GM18858 (cell line): ENCODE measurements around the gene MAMDC2.

ENCODE experiments used
- ATAC-seq: cut with Tn5 transposase; IDR thresholded peaks from one replicate; pipeline ENCODE4 v1.9.1; 2021; ENCODE audit not compliant: unreplicated experiment

MAMDC2 gene

GRCh38 chr9:70060883-70061507 lies 17.3 kb downstream of the MAMDC2 start:
- ATAC-seq = peak; percentile 94

- ATAC-seq = no peak
Measured at GRCh38 chr9:70061776-70062175, 18.1 kb downstream of the MAMDC2 start.

GRCh38 chr9:70064496-70064895 lies 20.8 kb downstream of the MAMDC2 start:
- ATAC-seq = no peak

- ATAC-seq = no peak
Measured at GRCh38 chr9:70065572-70065971, 21.9 kb downstream of the MAMDC2 start.

GRCh38 chr9:70066418-70066817 lies 22.8 kb downstream of the MAMDC2 start:
- ATAC-seq = no peak

- ATAC-seq = no peak
Measured at GRCh38 chr9:70066874-70067273, 23.2 kb downstream of the MAMDC2 start.

- no peak for ATAC-seq
Measured at GRCh38 chr9:70069704-70070103, 26.1 kb downstream of the MAMDC2 start.

GRCh38 chr9:70073193-70073592 lies 29.5 kb downstream of the MAMDC2 start:
- ATAC-seq = no peak

GRCh38 chr9:70073756-70074155 lies 30.1 kb downstream of the MAMDC2 start:
- ATAC-seq = no peak

GRCh38 chr9:70076678-70077077 lies 33.0 kb downstream of the MAMDC2 start:
- no peak for ATAC-seq

GRCh38 chr9:70079417-70080037 lies 35.9 kb downstream of the MAMDC2 start:
- no peak for ATAC-seq

- ATAC-seq = no peak
Measured at GRCh38 chr9:70080481-70081119, 37.0 kb downstream of the MAMDC2 start.

- ATAC-seq = no peak
Measured at GRCh38 chr9:70081120-70081495, 37.5 kb downstream of the MAMDC2 start.

- no peak for ATAC-seq
Measured at GRCh38 chr9:70083429-70083828, 39.8 kb downstream of the MAMDC2 start.

GRCh38 chr9:70085241-70085640 lies 41.6 kb downstream of the MAMDC2 start:
- no peak for ATAC-seq

GRCh38 chr9:70091103-70091502 lies 47.5 kb downstream of the MAMDC2 start:
- no peak for ATAC-seq

- ATAC-seq = no peak
Measured at GRCh38 chr9:70091572-70091971, 47.9 kb downstream of the MAMDC2 start.

GRCh38 chr9:70092190-70092589 lies 48.5 kb downstream of the MAMDC2 start:
- no peak for ATAC-seq

GRCh38 chr9:70093095-70093494 lies 49.4 kb downstream of the MAMDC2 start:
- ATAC-seq = no peak

- no peak for ATAC-seq
Measured at GRCh38 chr9:70093944-70094343, 50.3 kb downstream of the MAMDC2 start.

GRCh38 chr9:70094747-70095146 lies 51.1 kb downstream of the MAMDC2 start:
- ATAC-seq = no peak

- no peak for ATAC-seq
Measured at GRCh38 chr9:70097187-70097586, 53.5 kb downstream of the MAMDC2 start.

GRCh38 chr9:70100362-70100761 lies 56.7 kb downstream of the MAMDC2 start:
- no peak for ATAC-seq
